ENCODE data around the gene SUPT4H1. TPM values are rescaled to one million over a fixed set of nuclear protein-coding genes. Genes with fewer than 3 reads are reported as not detected.

Gene SUPT4H1
- total RNA-seq, 1 experiment from 2014 or later, result 70.9 TPM

- BruUV-seq (replicated peaks), result TSS peak; percentile 13
- peak overlapping the region; percentile 43 for H3K4me3 Mint-ChIP-seq (ENCODE audit: unreplicated experiment)
- ChIA-PET CTCF (interaction anchor here (0.7 to 1.9 kb wide), 4 partner anchors 45 to 1500 kb away, joined by 3 to 12 read pairs (median 10); partner anchors contain the start of gene RNF43), POLR2A (interaction anchor here (0.8 to 1.4 kb wide), 4 partner anchors 22 to 146 kb away, joined by 3 to 10 read pairs (median 6); partner anchors contain the start of gene RNF43)
- Histone ChIP-seq H3K27me3 (replicated peaks; ENCODE audit: control insufficient read depth, insufficient read depth, low read length) (no peaks in the 10 kb centered on the region), H3K4me1 (peaks cover 88% of the 10 kb centered on the region), H3K36me3 (ENCODE audit: control insufficient read depth, insufficient read depth, low read length) (peaks cover 3% of the 10 kb centered on the region; the same call in 1 of the 2 replicates), H3K4me3 (ENCODE audit: low read depth, low read length) (no peak overlapping the region), H3K9me3 (no peaks in the 10 kb centered on the region)
- no peaks in the 10 kb centered on the region for H3K9me3 Mint-ChIP-seq (ENCODE audit: unreplicated experiment)
- intact Hi-C loops (cut with micrococcal nuclease; ENCODE audit: unreplicated experiment), result loop anchor here (1.0 kb wide), 1 partner anchor 22 kb away; no protein-coding TSS in a partner anchor
- no peaks in the 10 kb centered on the region for H3K27me3 Mint-ChIP-seq (ENCODE audit: insufficient read depth, unreplicated experiment)
- H3K36me3 Mint-ChIP-seq (ENCODE audit: insufficient read depth, unreplicated experiment), result peaks cover 90% of the 10 kb centered on the region
- DNase-seq, result peak; percentile 71 to 77
- H3K27ac Mint-ChIP-seq (ENCODE audit: unreplicated experiment), result peak overlapping the region; percentile 87
- peaks cover 74% of the 10 kb centered on the region for H3K4me1 Mint-ChIP-seq (ENCODE audit: low read depth, unreplicated experiment)
- TF ChIP-seq CTCF (IDR thresholded peaks at IDR 0.05; ENCODE audit: insufficient read depth in 1 of 2, low read depth in 1 of 2, low read length in 1 of 2, severe bottlenecking in 1 of 2, unreplicated experiment in 1 of 2), result no peak
Measured at GRCh38 chr17:58369214-58370031, 17.4 kb upstream of the SUPT4H1 start.

GRCh38 chr17:58368860-58369213, 16.8 kb upstream of the SUPT4H1 start:
- Mint-ChIP-seq H3K27me3 (ENCODE audit: insufficient read depth, unreplicated experiment) (no peaks in the 10 kb centered on the region), H3K4me1 (ENCODE audit: low read depth, unreplicated experiment) (peaks cover 80% of the 10 kb centered on the region), H3K36me3 (ENCODE audit: insufficient read depth, unreplicated experiment) (peaks cover 87% of the 10 kb centered on the region), H3K27ac (ENCODE audit: unreplicated experiment) (peak overlapping the region; percentile 87), H3K4me3 (ENCODE audit: unreplicated experiment) (peak overlapping the region; percentile 43), H3K9me3 (ENCODE audit: unreplicated experiment) (no peaks in the 10 kb centered on the region)
- TF ChIP-seq CTCF (IDR thresholded peaks at IDR 0.05; ENCODE audit: insufficient read depth in 1 of 2, low read depth in 1 of 2, low read length in 1 of 2, severe bottlenecking in 1 of 2, unreplicated experiment in 1 of 2), result no peak
- ChIA-PET POLR2A (interaction anchor here (0.9 to 1.4 kb wide), 2 partner anchors 47 to 49 kb away, joined by 3 to 10 read pairs; partner anchors contain the start of gene RNF43), CTCF (interaction anchor here (1.0 to 1.9 kb wide), 2 partner anchors 49 to 51 kb away, joined by 9 to 12 read pairs; partner anchors contain the start of gene RNF43)
- intact Hi-C loops (cut with micrococcal nuclease; ENCODE audit: unreplicated experiment), result loop anchor here (1.0 kb wide), 1 partner anchor 22 kb away; no protein-coding TSS in a partner anchor
- H3K27me3 ChIP-seq (replicated peaks; ENCODE audit: control insufficient read depth, insufficient read depth, low read length), result no peaks in the 10 kb centered on the region
- H3K9me3 ChIP-seq, result no peaks in the 10 kb centered on the region
- H3K4me3 ChIP-seq (ENCODE audit: low read depth, low read length), result no peak overlapping the region
- no TSS peak for BruUV-seq (replicated peaks)
- peaks cover 3% of the 10 kb centered on the region; the same call in 1 of the 2 replicates for H3K36me3 ChIP-seq (ENCODE audit: control insufficient read depth, insufficient read depth, low read length)
- H3K4me1 ChIP-seq, result peaks cover 92% of the 10 kb centered on the region
- no peak for DNase-seq

- Histone ChIP-seq H3K9me3 (no peaks in the 10 kb centered on the region), H3K4me1 (peaks cover 88% of the 10 kb centered on the region), H3K4me3 (ENCODE audit: low read depth, low read length) (no peak overlapping the region), H3K36me3 (ENCODE audit: control insufficient read depth, insufficient read depth, low read length) (peaks cover 11% of the 10 kb centered on the region), H3K27me3 (replicated peaks; ENCODE audit: control insufficient read depth, insufficient read depth, low read length) (no peaks in the 10 kb centered on the region)
- no peak for TF ChIP-seq CTCF (IDR thresholded peaks at IDR 0.05; ENCODE audit: insufficient read depth in 1 of 2, low read depth in 1 of 2, low read length in 1 of 2, severe bottlenecking in 1 of 2, unreplicated experiment in 1 of 2)
- intact Hi-C loops (cut with micrococcal nuclease; ENCODE audit: unreplicated experiment), result no loop called here
- BruUV-seq (replicated peaks), result no TSS peak
- Mint-ChIP-seq H3K4me1 (ENCODE audit: low read depth, unreplicated experiment) (peaks cover 76% of the 10 kb centered on the region), H3K36me3 (ENCODE audit: insufficient read depth, unreplicated experiment) (peaks cover 87% of the 10 kb centered on the region), H3K9me3 (ENCODE audit: unreplicated experiment) (no peaks in the 10 kb centered on the region), H3K4me3 (ENCODE audit: unreplicated experiment) (no peak overlapping the region), H3K27me3 (ENCODE audit: insufficient read depth, unreplicated experiment) (no peaks in the 10 kb centered on the region), H3K27ac (ENCODE audit: unreplicated experiment) (peak overlapping the region; percentile 65)
- peak in 1 of 2 experiments; percentile 28 for DNase-seq
- POLR2A ChIA-PET, result no interaction called here
- CTCF ChIA-PET, result no interaction called here
Measured at GRCh38 chr17:58367461-58367860, 15.5 kb upstream of the SUPT4H1 start.
